ENCODE data around the gene CD44.
A peak's percentile ranks its signal among the peaks of the same experiment; 100 is the strongest.
"Not testable (repeated sequence)": the region's sequence is repeated elsewhere in the genome, so short reads cannot be mapped to it uniquely, and the experiment has no call there.

CD44 gene

DNA sequence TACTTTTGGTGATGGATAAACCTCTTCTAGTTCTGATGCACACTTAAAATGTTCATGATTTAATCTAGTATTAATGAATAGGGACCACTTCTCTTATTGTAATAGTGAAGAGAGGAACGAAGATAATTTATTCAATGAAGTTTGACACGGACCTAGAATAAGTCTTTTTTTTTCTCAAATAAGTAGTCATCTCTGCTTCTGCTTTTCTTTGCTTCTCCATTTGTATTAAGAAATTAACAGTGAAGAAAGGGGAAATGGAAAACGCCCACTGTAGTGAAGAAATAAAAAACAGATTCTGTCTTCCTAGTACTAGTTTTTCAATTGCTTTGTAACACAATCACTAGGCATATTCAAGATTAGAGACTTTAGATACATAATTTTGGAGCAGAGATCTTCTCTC, 73.0 kb downstream of the CD44 start:
- Histone ChIP-seq H3K4me1 (ENCODE audit: control insufficient read depth, insufficient read depth, low read length) (peaks cover 2% of the 10 kb centered on the region; the same call in 1 of the 2 replicates), H3K27me3 (ENCODE audit: control insufficient read depth, insufficient read depth, low read length) (no peaks in the 10 kb centered on the region), H3K36me3 (ENCODE audit: control insufficient read depth, insufficient read depth, low read length) (no peaks in the 10 kb centered on the region), H3K27ac (ENCODE audit: low read length) (no peak overlapping the region), H3K4me3 (ENCODE audit: low read length) (no peak overlapping the region), H3K9me3 (ENCODE audit: control insufficient read depth, insufficient read depth, low read length) (no peaks in the 10 kb centered on the region)
- no peak for DNase-seq (ENCODE audit: low read depth, low spot score)
- WGBS (ENCODE audit: insufficient coverage, insufficient read length) = no CpG with 5 or more reads among the region's 3 CpGs

DNA sequence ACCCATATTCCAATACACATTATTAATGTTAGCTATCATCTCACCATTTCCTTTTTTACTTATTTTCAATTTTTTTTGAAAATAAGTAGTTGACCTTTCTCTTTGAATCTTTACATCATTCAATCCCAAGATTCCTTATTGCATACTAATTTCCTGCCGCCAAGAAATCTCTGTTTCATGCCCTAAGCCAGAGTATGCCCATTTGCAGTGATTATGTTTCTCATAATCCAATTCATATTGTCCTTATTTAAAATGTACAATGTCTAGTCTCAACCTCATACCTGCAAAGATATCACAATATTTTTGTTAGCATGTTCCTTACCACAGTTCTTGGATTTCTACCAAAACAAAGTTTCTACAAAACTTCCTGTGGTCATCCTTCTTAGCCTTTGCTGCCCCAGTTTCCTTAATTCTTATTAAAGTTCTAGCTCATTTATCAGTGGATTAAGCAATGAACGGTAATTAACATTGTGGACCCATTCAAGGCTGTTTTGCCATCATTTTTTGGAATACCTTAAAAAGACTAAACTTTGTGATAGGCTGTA, 75.3 kb downstream of the CD44 start:
- no peaks in the 10 kb centered on the region for H3K36me3 ChIP-seq (ENCODE audit: control insufficient read depth, insufficient read depth, low read length)
- no peaks in the 10 kb centered on the region for H3K9me3 ChIP-seq (ENCODE audit: control insufficient read depth, insufficient read depth, low read length)
- H3K4me3 ChIP-seq (ENCODE audit: low read length) = no peak overlapping the region
- peaks cover 4% of the 10 kb centered on the region; the same call in 1 of the 2 replicates for H3K4me1 ChIP-seq (ENCODE audit: control insufficient read depth, insufficient read depth, low read length)
- WGBS (ENCODE audit: insufficient coverage, insufficient read length) = no CpG with 5 or more reads among the region's 2 CpGs
- no peaks in the 10 kb centered on the region for H3K27me3 ChIP-seq (ENCODE audit: control insufficient read depth, insufficient read depth, low read length)
- no peak for DNase-seq (ENCODE audit: low read depth, low spot score)
- no peak overlapping the region for H3K27ac ChIP-seq (ENCODE audit: low read length)

DNA sequence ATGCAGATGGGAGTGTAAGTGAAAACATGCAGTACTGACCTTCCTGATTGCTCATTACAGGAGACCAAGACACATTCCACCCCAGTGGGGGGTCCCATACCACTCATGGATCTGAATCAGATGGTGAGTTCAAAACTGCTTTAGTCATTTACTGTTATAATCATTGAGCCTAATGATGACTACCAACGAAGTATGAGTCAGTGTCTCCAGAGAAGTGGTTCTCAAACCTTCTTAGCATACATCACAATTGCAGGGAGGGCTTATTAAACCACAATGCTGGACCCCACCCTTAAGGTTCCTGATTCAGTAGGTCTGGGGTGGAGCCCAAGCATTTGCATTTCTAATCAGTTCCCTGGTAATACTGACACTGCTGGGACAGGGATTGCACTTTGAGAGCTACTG, 75.8 kb downstream of the CD44 start:
- Histone ChIP-seq H3K27me3 (ENCODE audit: control insufficient read depth, insufficient read depth, low read length) (no peaks in the 10 kb centered on the region), H3K4me3 (ENCODE audit: low read length) (no peak overlapping the region), H3K9me3 (ENCODE audit: control insufficient read depth, insufficient read depth, low read length) (no peaks in the 10 kb centered on the region), H3K27ac (ENCODE audit: low read length) (no peak overlapping the region), H3K4me1 (ENCODE audit: control insufficient read depth, insufficient read depth, low read length) (peaks cover 4% of the 10 kb centered on the region; the same call in 1 of the 2 replicates), H3K36me3 (ENCODE audit: control insufficient read depth, insufficient read depth, low read length) (no peaks in the 10 kb centered on the region)
- WGBS (ENCODE audit: insufficient coverage, insufficient read length) = no CpG with 5 or more reads among the region's 1 CpG
- peak; percentile 61 for DNase-seq (ENCODE audit: low read depth, low spot score)

DNA sequence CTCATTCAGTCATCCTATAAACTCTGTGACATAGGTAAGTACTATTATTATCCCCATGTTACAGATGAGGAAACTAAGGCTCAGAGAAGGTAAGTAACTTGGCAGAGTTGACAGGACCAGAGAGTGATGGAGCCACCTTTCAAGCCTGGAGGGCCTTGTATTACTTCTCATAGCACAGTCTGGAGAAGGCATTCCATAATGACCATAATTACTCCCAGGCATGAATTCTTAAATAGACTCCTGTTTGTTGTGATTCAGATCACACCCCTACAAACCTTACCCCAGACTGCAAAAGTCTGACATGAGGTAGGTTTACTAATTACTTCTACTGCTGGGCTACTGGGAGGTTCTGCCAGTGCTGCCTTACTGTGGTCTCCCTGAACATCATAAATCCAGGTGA, 77.0 kb downstream of the CD44 start:
- Histone ChIP-seq H3K9me3 (ENCODE audit: control insufficient read depth, insufficient read depth, low read length) (no peaks in the 10 kb centered on the region), H3K4me3 (ENCODE audit: low read length) (no peak overlapping the region), H3K27me3 (ENCODE audit: control insufficient read depth, insufficient read depth, low read length) (no peaks in the 10 kb centered on the region), H3K36me3 (ENCODE audit: control insufficient read depth, insufficient read depth, low read length) (no peaks in the 10 kb centered on the region), H3K27ac (ENCODE audit: low read length) (no peak overlapping the region), H3K4me1 (ENCODE audit: control insufficient read depth, insufficient read depth, low read length) (peaks cover 4% of the 10 kb centered on the region; the same call in 1 of the 2 replicates)
- DNase-seq (ENCODE audit: low read depth, low spot score) = no peak

DNA sequence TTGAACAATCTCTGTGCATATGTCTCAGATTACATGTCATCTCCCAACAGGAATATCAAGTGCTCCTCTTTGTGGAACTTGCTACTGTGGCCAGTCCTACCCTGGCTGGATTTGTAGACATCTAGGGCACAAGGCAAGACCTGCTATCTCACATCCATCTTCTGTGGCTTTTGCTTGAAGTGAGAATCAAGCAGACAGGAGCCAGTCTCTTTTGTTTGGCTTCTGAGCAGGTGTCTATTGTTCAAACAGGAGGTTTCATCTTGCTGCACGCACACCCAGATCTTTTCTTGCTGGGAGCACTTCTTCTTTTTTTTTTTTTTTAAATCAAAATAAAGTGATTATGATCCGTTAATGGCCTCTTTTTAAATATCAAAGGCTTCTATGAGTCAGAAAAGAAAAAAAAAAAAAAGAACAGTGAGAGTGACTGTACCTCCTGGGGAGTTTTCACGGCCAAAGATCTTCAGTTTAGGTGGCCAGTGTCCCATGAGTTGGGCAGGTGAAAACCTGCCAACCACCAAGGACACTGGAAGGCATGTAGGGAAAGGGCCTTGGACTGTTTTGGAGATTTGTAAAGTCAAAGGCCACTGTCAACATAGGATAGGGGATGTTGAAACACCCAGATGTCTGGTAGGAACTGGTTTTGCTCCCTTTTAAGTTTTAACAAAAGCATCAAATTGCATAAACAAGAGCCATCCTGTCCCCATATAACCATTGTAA, 78.1 kb downstream of the CD44 start:
- no peak for DNase-seq (ENCODE audit: low read depth, low spot score)
- no CpG with 5 or more reads among the region's 3 CpGs for WGBS (ENCODE audit: insufficient coverage, insufficient read length)
- Histone ChIP-seq H3K4me1 (ENCODE audit: control insufficient read depth, insufficient read depth, low read length) (peaks cover 4% of the 10 kb centered on the region; the same call in 1 of the 2 replicates), H3K36me3 (ENCODE audit: control insufficient read depth, insufficient read depth, low read length) (no peaks in the 10 kb centered on the region), H3K9me3 (ENCODE audit: control insufficient read depth, insufficient read depth, low read length) (no peaks in the 10 kb centered on the region), H3K27me3 (ENCODE audit: control insufficient read depth, insufficient read depth, low read length) (no peaks in the 10 kb centered on the region), H3K27ac (ENCODE audit: low read length) (no peak overlapping the region), H3K4me3 (ENCODE audit: low read length) (no peak overlapping the region)

DNA sequence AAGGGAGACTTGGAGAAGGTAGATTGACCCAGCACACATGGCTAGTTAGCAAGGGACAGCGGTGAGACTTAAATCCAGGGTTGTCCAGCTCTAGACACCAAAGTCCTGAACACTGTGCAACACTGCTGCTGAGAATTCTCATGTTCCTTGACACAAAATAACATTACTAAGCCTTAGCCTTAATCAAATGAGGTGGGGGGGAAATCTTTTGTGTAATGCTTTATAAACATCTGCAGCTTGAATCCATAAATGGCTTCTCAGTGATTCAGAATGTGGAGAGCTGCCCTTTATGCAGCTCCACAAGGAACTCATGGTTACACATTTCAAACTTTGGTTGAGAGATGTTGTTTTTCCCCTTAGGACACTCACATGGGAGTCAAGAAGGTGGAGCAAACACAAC, 80.0 kb downstream of the CD44 start:
- Histone ChIP-seq H3K9me3 (ENCODE audit: control insufficient read depth, insufficient read depth, low read length) (no peaks in the 10 kb centered on the region), H3K27ac (ENCODE audit: low read length) (no peak overlapping the region), H3K4me3 (ENCODE audit: low read length) (no peak overlapping the region), H3K36me3 (ENCODE audit: control insufficient read depth, insufficient read depth, low read length) (no peaks in the 10 kb centered on the region), H3K27me3 (ENCODE audit: control insufficient read depth, insufficient read depth, low read length) (no peaks in the 10 kb centered on the region), H3K4me1 (ENCODE audit: control insufficient read depth, insufficient read depth, low read length) (peaks cover 4% of the 10 kb centered on the region; the same call in 1 of the 2 replicates)
- DNase-seq (ENCODE audit: low read depth, low spot score) = no peak
- WGBS (ENCODE audit: insufficient coverage, insufficient read length) = no CpG with 5 or more reads among the region's 1 CpG

DNA sequence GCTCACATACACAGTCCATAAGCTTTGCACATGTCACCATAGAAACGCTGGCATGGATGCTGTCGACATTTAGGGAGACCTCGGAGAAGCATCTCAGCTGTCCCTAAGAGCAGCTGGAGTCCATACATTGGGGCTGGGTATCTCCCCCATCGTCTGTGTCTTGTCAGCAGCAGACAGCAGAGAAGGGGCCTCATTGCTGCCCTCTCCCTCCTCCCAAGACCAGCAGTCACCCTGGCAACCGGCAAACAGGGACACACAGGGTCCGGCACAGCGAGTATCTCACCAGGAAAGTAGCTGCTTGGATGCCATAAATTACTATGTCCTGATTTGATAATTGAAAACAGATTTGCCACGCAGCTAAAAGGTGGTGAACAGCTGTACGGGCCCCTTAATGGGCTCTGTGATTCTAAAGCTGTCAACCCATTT, 84.4 kb downstream of the CD44 start:
- H3K4me1 ChIP-seq (ENCODE audit: control insufficient read depth, insufficient read depth, low read length) = no peaks in the 10 kb centered on the region
- no peaks in the 10 kb centered on the region for H3K36me3 ChIP-seq (ENCODE audit: control insufficient read depth, insufficient read depth, low read length)
- no CpG with 5 or more reads among the region's 9 CpGs for whole genome bisulfite sequencing (ENCODE audit: insufficient coverage, insufficient read length)
- no peaks in the 10 kb centered on the region for H3K27me3 ChIP-seq (ENCODE audit: control insufficient read depth, insufficient read depth, low read length)
- H3K9me3 ChIP-seq (ENCODE audit: control insufficient read depth, insufficient read depth, low read length) = no peaks in the 10 kb centered on the region
- H3K4me3 ChIP-seq (ENCODE audit: low read length) = no peak overlapping the region
- no peak overlapping the region for H3K27ac ChIP-seq (ENCODE audit: low read length)
- DNase-seq (ENCODE audit: low read depth, low spot score) = no peak

DNA sequence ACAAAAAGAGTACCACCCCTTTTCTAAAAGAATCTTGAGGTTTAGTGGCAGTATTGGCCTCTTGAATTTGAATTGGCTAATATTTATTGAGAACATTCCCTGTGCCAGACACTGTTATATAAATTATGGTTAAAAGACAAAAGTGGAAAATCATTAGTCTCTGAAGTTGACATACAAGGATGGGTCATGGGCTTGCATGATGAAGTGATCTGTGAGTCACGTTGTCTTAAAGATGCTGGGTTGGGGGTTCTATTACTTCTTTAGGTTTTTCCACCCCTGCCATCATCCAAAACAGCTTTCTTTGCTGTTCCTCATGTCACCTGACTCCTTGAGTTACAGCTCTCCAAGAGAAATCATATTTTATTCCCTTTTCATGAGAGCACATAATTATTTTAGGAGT, 85.0 kb downstream of the CD44 start:
- no peaks in the 10 kb centered on the region for H3K4me1 ChIP-seq (ENCODE audit: control insufficient read depth, insufficient read depth, low read length)
- H3K27ac ChIP-seq (ENCODE audit: low read length) = no peak overlapping the region
- H3K4me3 ChIP-seq (ENCODE audit: low read length) = no peak overlapping the region
- DNase-seq (ENCODE audit: low read depth, low spot score) = no peak
- H3K36me3 ChIP-seq (ENCODE audit: control insufficient read depth, insufficient read depth, low read length) = no peaks in the 10 kb centered on the region
- WGBS (ENCODE audit: insufficient coverage, insufficient read length) = no CpG with 5 or more reads among the region's 1 CpG
- no peaks in the 10 kb centered on the region for H3K9me3 ChIP-seq (ENCODE audit: control insufficient read depth, insufficient read depth, low read length)
- H3K27me3 ChIP-seq (ENCODE audit: control insufficient read depth, insufficient read depth, low read length) = no peaks in the 10 kb centered on the region

DNA sequence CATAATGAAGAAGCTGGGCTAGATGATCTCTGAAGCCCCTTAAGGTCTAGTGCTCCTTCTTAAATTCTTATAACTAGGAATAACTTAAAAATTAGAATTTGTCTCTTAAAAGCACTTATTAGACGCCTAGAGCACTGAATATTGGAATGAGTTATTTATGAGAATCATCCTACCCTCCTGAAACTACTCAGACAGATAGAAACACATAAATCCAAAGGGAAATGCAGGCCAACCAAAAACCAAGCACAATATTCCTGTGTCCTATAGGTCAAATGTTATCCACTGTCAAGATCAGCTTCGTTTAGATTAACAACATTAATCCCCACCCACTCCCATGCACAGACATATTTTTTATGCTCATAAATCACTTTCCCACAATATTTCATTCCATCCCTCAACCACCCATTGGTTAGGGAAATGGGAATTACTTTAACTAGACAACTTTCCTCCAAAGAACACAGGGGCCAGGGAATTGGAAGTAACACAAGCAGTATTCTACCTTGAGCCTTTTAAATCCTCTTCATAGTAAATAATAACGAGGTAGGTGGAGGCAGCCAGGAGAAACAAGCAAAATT, 87.1 kb downstream of the CD44 start:
- no CpG with 5 or more reads among the region's 3 CpGs for WGBS (ENCODE audit: insufficient coverage, insufficient read length)
- no peaks in the 10 kb centered on the region for H3K9me3 ChIP-seq (ENCODE audit: control insufficient read depth, insufficient read depth, low read length)
- no peak for DNase-seq (ENCODE audit: low read depth, low spot score)
- no peaks in the 10 kb centered on the region for H3K27me3 ChIP-seq (ENCODE audit: control insufficient read depth, insufficient read depth, low read length)
- no peak overlapping the region for H3K4me3 ChIP-seq (ENCODE audit: low read length)
- no peaks in the 10 kb centered on the region for H3K36me3 ChIP-seq (ENCODE audit: control insufficient read depth, insufficient read depth, low read length)
- no peak overlapping the region for H3K27ac ChIP-seq (ENCODE audit: low read length)
- H3K4me1 ChIP-seq (ENCODE audit: control insufficient read depth, insufficient read depth, low read length) = no peaks in the 10 kb centered on the region

DNA sequence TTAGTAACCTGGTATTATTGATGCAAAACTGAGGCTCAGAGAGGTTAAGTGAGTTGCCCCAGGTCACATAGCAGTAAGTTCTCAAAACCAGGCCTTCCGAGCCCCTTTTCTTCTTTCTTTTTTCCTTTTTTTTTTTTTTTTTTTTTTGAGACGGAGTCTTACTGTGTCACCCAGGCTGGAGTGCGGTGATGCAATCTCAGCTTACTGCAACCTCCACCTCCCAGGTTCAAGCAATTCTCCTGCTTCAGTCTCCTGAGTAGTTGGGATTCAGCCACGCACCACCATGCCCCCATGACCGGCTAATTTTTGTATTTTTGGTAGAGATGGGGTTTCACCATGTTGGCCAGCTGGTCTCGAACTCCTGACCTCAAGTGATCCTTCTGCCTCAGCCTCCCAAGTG, 87.8 kb downstream of the CD44 start:
- not testable (repeated sequence) for H3K27ac ChIP-seq (ENCODE audit: low read length); H3K27me3 ChIP-seq (ENCODE audit: control insufficient read depth, insufficient read depth, low read length); H3K4me1 ChIP-seq (ENCODE audit: control insufficient read depth, insufficient read depth, low read length); DNase-seq (ENCODE audit: low read depth, low spot score); H3K36me3 ChIP-seq (ENCODE audit: control insufficient read depth, insufficient read depth, low read length); H3K4me3 ChIP-seq (ENCODE audit: low read length); H3K9me3 ChIP-seq (ENCODE audit: control insufficient read depth, insufficient read depth, low read length)
- no CpG with 5 or more reads among the region's 6 CpGs for WGBS (ENCODE audit: insufficient coverage, insufficient read length)

Measured in iPS DF 6.9 (cell line).